Activated T-cell treated with anti-CD3 and anti-CD28 coated beads for 1 hour (primary cell): ENCODE results near the gene TMIGD1.
"Not testable (repeated sequence)": the region's sequence is repeated elsewhere in the genome, so short reads cannot be mapped to it uniquely, and the experiment has no call there.

Experiments
- DNase-seq: peaks from one replicate; pipeline ENCODE4 v3.0.0-alpha.2; 2020; ENCODE audit warnings: low read depth

The TMIGD1 gene

DNA sequence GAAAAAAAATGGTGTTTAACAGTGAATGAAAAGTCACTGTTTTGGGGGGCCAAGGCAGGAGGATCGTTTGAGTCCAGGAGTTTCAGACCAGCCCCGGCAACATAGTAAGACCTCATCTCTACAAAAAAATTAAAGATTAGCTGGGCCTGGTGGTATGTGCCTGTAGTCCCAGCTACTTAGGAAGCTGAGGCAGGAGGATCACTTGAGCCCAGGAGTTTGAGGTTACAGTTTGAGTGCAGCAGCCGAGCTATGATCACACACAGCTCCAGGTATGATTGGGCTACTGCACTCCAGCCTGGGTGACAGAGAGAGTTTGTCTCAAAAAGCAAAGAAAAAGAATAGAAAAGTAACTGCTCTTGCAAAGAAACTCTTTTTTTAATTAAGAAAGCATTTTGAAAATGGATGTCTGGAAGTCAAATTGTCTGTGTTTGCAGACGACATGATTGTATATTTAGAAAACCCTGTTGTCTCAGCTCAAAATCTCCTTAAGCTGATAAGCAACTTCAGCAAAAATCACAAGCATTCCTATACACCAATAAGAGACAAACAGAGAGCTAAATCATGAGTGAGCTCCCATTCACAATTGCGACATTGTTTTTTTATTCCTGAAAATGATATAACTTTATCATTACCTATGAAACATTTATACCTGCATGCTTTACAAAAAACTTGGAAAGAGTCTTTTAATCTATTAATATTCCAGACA is 24.4 kb upstream of the TMIGD1 start:
- DNase-seq: no peak

DNA sequence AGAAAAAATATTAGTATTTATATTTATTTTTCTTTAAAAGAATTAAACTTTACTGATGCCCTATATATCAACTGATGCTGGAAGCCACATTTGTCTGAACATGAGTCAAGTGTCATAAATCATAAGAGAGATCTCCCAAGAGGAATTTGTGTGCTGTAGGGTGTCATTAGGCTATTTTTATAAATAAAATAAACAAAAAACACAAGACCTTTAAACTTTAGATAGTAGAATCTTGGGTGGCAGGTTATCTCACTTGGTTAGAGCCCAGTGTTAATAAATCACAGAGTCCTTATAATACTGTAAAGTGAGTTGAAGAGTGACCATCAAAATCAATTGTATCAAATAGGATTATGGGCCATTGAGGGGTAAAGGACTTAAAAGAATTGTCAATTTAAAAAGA is 23.6 kb upstream of the TMIGD1 start:
- no peak for DNase-seq

DNA sequence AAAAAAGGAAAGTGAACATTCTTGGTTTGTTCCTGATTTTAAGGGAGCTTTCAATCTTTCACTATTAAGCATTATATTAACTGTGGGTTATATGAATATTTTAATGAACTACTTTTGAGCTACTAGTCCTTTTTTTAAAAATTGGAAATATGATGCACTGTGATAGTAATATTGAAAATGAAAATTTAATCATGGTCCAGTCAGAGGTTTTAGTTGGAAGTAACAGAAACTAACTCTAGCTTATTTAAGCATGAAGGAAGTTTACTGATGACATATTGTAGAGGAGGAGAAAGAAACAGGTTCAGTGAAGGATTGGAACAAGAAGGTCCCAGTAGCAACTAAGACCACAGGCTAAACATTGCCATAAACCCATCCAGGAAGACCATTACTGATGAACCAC is 20.8 kb upstream of the TMIGD1 start:
- no peak for DNase-seq

DNA sequence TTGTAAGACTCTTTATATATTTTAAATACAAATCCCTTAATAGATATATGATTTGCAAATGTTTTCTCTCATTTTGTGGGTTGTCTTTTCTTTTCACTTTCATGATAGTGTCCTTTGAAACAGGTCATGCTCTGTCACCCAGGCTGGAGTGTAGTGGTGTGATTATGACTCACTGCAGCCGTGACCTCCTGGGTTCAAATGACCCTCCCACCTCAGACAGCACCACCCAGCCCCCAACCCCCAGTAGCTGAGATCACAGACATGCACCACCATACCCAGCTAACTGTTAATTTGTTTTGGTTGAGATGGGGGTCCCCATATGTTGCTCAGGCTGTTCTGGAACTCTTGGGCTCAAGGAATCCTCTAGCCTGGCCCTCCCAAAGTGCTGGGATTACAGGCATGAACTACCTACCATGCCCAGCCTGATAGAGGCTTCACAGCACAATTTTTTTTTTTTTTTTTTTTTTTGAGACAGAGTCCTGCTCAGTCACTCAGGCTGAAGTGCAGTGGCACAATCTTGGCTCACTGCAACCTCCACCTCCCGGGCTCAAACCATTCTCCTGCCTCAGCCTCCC is 18.5 kb upstream of the TMIGD1 start:
- DNase-seq: no peak

DNA sequence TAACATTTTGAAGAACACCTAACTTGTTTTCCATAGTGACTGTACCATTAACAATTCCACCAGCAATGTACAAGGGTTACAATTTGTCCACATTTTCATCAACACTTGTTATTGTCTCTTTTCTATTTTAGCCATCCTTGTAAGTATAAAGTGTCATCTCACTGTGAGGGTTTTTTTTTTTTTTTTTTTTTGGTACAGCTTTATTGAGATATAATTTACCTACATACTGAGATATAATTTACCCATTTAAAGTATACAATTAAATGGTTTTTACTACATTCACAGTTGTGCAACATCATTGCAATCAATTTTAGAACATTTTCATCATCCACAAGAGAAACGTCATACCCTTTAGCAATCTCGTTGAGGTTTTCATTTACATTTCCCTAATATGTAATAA is 17.9 kb upstream of the TMIGD1 start:
- no peak for DNase-seq

DNA sequence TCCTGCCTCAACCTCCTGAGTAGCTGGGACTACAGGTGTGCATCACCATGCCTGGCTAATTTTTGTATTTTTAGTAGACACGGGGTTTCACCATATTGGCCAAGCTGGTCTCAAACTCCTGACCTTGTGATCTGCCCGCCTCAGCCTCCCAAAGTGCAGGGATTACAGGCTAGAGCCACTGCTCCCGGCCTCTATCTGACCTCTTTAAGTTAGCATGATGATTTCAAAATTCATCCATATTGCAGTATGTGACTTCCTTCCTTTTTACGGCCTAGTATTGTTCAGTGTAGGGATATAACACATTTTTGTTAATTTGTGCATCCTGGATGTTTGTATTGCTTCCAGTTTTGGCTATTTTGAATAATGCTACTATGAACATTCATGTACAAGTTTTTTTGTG is 17.4 kb upstream of the TMIGD1 start:
- not testable (repeated sequence) for DNase-seq

DNA sequence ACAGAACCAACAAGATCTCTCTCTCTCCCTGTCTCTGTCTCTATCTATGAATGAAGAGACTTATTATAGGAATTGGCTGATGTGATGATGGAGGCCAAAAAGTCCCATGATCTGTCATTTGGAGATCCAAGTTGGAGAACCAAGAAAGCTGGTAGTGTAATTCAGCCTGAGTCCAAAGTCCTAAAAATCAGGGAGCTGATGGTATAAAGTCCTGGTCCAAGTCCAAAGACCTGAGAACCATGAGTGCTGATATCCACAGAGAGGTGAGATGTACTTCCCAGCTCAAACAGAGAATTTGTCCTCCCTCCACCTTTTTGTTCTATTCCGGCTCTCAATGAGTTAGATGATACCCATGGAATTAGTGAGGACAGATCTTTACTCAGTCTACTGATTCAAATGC is 15.4 kb upstream of the TMIGD1 start:
- DNase-seq: no peak

DNA sequence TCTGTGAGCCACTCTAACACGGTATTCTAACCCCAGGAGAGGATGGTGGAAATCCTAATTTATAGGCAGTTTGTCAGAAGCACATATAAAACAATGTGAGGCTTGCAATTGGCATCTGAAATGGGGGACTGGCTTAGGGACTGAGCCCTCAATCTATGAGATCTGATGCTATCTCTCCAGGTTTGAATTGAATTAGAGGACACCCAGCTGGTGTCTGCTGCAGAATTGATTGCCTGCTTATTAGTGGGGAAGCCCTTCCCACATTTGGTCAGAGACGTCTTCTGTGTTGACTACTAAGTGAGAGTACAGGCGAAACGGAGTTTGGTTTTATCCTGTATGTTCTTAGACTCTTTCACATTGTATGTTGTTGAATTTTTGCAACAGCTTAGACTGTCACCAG is 13.6 kb upstream of the TMIGD1 start:
- no peak for DNase-seq

DNA sequence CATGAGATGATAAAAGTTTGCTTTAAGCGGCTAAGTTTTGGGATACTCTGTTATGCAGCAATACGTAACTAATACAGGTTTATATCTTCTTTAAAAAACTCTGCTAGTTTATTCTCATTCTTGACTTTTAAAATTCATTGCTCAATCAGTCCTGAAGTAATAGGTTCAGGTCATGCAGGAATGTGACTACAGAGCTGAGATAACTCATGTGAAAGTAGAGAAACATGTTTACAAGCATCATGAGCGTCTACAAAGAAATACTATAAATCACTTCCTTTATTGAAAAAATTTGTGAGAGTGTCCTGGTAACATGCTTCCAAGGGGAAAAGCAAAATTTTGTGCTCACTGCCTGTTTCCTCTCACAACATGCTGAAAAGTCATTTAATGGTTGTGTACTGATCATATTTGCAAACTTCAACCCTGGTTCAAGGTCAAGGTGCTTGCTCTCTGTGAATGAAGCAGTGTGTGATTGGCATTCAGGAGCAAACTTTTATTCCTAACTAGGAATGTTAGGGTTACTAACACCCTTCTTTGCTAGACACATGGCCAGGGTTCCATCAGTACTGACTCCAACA is 12.5 kb upstream of the TMIGD1 start:
- DNase-seq: no peak

DNA sequence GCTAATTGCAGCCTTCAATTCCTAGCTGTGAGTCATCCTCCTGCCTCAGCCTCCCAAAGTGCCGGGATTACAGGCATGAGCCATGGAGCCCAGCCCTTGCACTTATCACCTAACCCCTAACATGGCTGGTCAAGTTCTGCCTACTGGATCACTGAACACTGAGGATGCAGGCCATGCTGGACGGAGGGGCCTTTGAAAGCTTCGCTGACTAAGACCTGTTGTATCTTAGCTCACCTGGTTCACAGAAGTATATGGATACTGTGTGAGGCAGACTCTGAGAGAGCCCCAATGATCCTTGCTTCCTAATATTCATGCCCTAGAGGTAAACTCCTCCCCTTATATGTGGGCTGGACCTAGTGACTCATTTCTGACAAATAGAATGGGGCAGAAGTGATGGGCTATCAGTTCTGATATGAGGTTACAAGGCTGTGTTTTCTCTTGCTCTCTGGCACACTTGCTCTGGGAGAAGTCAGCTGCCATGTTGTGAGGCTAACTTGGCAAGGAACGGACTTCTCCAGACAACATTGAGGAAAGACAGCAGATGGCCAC is 11.7 kb upstream of the TMIGD1 start:
- no peak for DNase-seq

DNA sequence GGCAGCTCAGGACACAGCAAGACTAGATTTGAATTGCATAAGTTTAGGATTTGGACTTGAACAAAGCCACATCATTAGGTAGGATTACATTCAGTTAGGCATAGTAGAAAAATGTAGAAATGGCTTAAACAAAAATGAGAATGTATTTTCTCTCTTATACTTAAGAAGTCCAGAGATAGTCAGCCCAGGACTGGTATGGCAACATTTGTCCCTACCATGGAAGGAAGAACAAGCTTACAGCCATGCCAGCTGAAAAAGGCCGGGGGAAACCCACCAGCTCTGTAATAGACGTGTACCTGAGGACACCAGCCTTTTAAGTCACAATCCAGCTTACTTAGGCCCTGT is 11.2 kb upstream of the TMIGD1 start:
- no peak for DNase-seq

DNA sequence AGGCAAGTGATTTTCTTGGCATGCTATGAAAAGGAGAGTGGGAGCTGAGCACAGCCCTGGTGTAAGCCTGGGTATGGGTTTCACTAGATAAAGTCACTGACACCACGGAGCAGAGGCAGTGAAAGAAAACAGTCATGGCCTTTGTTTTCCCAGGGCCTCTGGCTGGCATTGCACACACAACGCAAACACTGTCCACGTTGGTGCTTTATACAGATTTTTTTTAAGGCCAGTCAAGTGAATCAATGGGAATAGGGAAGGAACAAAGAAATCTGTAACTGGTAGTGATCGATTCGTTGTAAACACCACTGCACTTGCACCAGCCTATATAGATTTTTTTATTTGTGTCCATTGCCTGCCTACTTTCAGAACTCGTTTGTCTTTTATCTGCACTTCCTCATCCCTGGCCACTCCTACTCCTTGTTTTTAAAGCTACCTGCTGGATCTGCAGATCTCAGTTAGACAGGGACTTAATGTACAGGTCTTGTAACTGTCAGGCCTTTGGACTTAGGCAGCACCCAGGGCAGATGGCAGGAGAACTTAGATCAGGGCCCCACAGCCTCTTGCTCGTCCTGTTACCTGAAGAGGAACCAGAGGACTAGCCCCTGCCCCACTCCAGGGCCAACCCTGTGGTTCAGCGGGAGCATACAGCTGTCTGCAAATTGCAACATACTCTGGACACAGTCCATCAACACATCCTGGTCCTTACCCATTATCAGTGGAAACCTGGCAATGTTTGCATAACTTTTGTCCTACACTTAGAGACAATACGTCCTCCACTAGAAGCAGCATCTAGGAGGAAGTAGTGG is 10.6 kb upstream of the TMIGD1 start:
- DNase-seq: no peak

DNA sequence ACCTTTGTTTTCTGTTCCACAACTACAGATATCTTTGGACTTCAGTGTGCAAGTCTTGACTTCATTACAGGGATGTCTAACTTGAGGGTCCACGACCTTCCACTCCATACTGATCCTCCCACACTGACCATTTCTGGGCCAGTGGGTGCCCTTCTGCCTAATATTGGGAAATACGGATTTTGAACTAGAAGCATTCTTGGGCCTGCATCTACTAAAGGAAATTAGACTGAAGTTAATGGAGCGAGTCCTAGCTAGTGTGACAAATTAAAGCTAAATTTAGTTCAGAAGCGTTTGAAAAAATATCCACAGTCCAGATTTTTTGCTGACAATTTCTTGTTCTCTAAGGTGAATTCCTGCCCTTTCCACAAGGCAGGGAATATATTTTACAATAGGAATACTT is 9.9 kb upstream of the TMIGD1 start:
- DNase-seq: no peak

DNA sequence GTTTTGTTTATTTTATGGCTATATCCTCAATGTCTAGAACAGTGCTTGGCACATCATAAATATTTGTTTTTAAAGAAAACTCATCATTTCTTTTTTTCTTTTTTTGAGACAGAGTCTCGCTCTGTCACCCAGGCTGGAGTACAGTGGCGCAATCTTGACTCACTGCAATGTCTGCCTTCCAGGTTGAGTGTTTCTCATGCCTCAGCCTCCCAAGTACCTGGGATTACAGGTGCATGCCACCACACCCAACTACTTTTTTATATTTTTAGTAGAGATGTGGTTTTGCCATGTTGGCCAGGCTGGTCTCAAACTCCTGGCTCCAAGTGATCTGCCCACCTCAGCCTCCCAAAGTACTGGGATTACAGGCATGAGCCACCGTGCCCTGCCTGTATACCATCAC is 9.4 kb upstream of the TMIGD1 start:
- DNase-seq: not testable (repeated sequence)

DNA sequence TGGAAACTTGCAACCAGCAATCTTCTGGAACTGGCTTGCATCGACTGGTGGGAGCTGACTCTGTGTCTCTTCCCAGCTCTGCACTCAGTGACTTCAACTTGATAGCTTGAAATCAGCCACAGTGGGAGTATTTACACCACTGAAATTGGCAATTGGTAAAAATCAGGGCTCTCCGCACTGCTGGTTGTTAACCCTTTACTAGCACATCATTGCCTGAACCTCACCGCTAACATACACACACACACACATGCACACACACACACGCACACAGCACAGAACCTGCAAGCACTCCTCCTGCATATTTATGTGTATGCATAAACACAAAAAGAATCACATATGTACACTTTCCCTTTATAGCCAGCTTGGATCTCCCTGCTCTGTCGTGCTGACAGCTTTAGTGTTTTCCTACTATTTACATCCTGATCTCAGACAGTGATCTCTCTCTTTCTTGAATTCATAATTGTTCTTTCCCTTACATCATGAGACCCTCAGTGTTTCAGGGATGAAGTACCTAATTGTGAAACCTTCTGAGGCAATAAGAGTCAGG is 7.9 kb upstream of the TMIGD1 start:
- DNase-seq: no peak

DNA sequence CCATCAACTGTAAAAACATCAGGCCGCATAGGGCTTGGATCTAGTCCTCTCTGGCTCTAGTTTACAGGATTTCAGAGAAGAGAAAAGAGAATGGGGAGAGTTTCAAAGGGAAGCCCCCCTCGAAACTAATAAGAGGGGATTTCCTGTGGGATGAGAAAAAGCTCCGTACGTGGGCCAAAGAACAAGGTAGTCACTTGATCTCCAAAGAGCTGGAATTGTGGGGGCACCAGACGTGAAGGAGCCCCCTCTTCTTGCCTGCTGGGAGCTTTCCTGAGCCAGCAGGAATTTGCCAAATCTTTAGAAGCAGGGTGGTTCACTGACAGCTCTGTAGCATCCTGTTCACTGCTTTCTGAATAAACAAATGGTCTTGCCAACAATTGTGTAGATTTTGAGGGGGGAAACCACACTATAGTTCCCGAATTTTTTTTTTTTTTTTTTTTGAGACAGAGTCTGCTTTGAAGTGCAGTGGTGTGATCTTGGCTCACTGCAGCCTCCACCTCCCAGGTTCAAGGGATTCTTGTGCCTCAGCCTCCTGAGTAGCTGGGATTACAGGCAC is 7.0 kb upstream of the TMIGD1 start:
- DNase-seq: no peak

DNA sequence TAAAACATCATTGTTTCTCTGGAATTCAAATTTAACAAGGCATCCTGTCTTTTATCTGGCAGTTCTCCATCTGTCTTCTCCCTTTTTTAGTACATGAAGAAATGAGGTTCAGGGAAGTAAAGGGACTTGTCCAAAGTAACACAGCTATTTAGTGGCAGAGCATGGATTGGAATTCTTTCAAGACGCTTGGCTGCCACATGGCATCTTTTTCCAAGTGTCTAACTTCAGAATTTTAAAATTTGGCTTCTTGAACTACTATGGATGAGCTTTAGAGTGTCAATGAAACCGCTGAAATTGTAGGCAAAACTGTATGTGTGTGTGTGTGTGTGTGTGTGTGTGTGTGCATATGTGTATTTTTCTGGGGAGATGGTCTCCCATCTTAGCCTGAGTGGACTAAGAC is 5.2 kb upstream of the TMIGD1 start:
- DNase-seq: no peak

DNA sequence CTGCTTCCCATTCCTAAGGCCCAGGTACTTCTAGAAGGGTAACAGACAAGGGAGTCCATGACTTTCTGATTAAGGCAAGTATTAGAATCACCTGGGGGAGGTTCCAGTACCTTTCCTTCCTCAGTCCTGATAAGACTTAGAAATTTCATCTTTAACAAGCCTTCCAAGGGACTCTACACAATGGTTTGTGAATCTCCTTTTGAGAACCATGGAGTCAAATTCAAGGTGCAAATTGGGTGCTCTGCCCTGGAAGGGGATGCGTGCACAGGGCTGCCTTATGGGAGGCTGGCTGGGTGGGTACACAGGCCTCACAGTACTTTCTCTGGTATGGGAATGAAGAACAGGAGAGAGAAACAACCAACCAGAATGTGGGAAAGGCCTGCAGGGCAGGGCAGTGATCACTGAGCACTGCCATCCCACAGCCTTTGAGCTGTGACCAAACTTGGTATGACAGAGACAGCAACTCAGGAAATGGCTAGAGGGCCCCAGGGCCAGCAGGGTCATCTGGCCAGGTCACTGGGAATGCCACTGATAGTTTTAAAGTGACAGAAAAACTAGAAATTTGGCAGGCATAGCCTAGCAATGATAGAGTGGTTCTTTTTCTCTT is 3.6 kb upstream of the TMIGD1 start:
- no peak for DNase-seq

DNA sequence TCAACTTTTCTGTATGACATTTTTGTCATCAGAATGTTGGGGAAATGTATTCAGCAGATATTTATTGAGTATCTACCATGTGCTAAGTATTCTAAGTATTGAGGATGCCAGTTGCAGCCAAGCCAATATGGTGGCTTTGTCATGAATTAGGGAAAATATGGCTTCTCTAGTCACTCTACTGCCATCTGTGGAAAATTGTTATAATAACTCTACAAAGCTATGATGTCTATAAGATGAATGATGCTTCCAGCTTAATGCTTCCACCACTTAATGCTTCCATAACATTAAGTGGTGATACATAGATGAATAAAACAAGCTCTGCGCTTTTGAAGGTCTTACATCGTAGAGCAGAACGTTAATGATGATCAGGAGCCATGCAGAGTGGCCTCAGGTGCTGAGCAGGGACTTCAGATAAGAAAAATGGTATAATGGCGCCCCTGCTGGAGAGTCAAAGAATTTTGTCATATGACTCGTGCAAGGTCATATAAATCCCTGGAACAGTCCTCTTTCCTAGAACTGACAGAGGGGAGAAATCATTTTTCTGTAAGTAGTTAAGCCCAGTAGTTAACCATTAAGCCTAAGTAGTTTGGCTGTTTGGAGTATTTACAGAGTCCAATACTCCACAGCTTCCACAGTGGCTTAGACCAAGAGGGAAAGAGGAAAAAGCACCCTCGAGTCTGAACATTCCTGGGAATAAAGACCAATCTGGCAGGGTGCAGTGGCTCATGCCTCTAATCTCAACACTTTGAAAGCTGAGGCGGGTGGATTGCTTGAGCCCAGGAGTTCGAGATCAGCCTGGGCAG is 2.7 kb upstream of the TMIGD1 start:
- DNase-seq: peak; percentile 52

DNA sequence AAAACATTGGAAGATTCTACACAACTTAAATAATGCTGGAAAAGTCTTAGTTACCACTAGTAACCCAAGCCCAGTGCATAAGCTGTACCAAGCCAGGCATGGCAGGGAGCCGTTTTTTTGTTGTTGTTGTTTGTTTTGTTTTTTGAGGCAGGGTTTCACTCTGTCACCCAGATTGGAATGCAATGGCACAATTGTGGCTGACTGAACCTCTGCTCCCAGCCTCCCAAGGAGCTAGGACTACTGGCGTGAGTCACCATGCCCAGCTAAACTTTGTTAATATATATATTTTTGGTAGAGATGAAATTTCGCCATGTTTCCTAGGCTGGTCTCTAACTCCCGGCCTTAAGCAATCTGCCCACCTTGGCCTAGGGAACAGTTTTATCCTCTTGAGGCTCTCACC is 564 bp upstream of the TMIGD1 start:
- no peak for DNase-seq

DNA sequence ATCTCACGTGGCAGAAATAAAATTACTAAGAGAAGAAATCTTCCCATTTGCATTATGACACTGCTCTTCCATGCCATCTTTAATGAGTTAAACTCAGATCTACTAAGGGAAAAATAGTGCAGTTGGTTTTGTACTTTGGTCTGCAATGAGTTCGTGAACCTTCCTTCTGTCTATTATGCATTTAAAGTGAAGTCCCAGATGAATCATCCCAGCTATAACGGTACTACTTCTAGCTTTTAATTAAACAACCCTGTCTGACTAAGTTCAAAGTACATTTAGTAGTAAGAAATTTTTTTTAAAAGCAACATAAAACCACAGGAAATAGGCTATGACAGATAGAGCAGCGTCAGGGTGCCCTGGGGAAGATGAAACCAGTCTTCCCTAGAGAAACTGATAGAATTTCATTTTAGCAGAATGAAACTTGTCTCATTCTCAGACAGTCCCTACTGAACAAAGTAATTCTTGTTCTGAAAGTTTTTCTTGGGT is 1.8 kb downstream of the TMIGD1 start:
- DNase-seq: peak; percentile 25
